NOMO-1 treated with DMSO at 0.1 percent for 48 hours (cell line): ENCODE results near the gene PLXDC1.
"Not testable (repeated sequence)": the region's sequence is repeated elsewhere in the genome, so short reads cannot be mapped to it uniquely, and the experiment has no call there.

Experiments
- DNase-seq: peaks from one replicate; lab custom pipeline; 2025; ENCODE audit not compliant: unreplicated experiment; lab: John Stamatoyannopoulos, UW

PLXDC1 gene

DNA sequence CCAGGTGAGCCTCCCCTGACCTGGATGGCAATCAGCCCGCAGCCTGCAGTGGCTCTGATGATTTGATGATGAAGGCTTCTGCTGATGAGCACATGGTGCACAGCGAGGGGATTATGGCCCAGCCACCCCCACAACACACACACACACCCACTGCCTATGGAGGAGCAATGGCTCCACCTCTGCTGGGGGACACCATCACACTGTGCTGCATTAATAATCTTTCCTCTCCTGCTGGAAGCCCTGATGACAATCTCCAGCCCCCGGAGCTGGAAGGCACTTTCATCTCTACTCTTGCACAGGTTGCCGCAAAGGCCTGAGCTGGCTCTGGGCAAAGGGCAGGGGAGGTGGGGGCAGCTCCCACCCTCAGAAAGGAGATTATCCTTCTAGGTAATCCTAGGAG is 79.9 kb downstream of the PLXDC1 start:
- DNase-seq = no peak

DNA sequence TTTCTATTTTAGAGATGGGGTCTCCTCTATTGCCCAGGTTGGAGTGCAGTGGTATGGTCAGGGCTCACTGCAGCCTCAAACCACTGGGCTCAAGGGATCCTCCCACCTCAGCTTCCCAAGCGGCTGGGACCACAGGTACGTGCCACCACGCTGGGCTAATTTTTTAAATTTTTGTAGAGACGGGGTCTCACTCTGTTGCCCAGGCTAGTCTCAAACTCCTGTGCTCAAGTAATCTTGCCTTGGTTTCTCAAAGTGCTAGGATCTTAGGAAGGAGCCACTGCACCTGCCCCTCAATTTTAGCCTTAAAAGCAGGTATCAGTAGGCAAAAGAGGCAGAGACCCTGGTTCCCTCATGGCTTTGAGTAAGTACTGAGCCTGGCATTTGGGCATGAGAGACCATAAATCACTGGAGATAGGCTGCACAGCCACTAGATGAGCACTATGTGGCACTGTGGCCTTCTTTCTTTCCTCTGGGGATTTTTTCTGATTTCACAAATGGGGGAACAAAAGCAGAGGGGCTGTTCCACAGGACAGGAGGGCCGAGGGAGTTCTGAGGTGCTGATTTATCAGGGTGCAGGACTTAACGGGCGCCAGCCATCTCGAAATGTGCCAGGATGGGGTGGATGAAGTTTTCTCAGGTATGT is 82.2 kb downstream of the PLXDC1 start:
- DNase-seq = peak; percentile 36

DNA sequence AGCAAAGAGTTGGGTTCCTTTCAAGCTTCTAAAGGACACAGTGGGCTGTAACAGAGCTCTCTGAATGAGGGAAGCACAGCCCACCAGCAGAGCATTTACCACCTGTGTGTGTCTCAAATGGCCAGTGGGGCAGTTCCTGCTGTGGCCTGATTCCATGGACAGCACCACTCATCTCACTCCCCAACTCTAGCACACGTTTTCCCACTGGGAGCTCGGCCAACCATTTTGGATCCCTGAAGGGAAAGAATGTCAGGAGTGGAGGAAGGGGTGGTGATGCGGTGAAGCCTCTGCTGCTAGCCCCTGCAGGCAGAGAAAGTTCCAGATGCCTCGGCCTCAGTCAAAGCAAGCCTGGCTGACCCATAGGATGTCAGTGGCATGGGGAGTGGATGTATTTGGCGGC is 86.6 kb downstream of the PLXDC1 start:
- no peak for DNase-seq

- DNase-seq = no peak
Measured at GRCh38 chr17:39064374-39064773, 87.1 kb downstream of the PLXDC1 start.

DNA sequence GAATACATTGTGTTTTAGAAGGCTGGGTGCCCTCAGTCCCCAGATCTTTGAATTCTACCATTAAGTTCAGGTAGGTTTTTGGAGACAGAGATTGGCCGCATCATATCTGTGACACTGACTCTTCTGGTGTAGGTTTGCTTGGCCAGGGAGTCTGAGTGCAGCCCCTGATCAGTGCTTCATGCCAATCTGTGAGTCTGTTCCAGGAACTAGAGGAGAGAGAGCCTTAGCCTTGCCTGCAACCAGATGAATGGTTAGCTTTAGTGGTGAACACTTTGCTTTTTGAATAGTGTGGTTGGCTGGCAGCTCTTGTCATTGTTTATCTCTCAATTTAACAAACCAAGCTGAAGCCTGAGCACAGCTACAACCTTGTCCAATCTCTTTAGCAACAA is 87.8 kb downstream of the PLXDC1 start:
- DNase-seq = no peak

- DNase-seq = no peak
Measured at GRCh38 chr17:39062846-39063680, 88.4 kb downstream of the PLXDC1 start.

DNA sequence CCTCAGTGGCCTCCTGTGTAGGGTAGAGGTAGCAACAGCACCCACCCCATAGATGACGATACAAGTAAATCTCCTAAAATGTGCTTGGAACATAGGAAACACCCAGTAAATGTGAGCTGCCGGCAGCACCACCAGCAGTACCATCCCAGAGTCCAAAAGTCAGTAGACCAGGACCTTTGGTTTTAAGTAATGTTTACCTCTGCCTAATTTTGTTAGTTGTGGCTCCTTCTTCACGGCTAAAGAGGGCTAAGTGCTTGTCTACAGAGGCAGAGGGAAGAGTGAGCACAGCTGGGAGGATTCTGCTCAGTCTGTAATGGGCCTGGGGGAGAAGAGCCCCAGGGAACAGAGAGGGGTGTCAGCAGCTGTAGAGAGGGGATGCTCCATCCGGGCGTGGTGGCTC is 92.9 kb downstream of the PLXDC1 start:
- no peak for DNase-seq

DNA sequence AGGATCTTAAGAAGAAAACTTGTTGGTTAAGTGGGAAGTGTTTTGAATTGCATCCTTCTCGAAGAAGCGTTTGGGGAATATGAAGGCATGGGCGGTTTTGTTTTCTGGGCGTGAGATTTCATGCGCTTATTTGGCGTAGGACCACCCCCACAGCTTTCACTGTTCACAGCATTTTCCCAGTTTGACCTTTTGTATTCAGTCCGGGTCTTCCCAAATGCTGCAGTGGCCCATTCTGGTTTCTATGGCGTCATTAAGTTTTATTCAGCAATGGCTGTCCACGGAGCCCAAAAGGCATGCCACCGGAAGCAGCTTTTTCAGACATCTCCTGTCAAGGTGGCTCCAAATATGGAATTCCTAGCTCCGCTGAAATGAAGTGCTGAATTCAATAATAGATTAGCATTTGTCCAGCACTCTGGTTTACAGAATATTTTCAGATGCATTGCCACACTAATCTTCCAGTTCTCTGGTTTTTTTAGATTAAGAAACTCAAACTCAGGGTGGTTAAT is 93.7 kb downstream of the PLXDC1 start:
- no peak for DNase-seq

DNA sequence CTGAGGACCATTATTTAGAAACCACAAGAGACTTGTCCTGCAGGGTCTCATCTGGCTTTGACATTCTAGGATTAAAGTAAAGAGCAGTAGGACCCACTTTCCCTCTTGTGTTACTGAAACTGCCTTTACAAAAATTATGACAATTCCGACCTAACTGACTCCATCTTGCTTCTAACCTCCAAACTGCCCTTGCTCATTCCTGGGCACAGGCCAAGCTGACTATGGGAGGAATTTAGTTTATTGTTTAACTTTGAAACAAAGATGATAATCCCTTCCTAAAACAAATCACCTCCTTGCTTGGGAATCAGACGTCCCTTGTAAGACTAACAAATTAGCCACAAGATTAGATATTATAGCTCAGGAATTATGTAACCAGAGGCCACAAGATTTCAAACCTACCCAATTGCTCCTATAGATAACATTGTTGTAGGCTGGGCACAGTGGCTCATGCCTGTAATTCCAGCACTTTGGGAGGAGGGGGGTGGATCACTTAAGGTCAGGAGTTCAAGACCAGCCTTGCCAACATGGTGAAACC is 97.3 kb downstream of the PLXDC1 start:
- no peak for DNase-seq

- not testable (repeated sequence) for DNase-seq
Measured at GRCh38 chr17:39052423-39052822, 99.0 kb downstream of the PLXDC1 start.

GRCh38 chr17:39051001-39051585 is 100.3 kb downstream of the PLXDC1 start:
- DNase-seq = no peak

DNA sequence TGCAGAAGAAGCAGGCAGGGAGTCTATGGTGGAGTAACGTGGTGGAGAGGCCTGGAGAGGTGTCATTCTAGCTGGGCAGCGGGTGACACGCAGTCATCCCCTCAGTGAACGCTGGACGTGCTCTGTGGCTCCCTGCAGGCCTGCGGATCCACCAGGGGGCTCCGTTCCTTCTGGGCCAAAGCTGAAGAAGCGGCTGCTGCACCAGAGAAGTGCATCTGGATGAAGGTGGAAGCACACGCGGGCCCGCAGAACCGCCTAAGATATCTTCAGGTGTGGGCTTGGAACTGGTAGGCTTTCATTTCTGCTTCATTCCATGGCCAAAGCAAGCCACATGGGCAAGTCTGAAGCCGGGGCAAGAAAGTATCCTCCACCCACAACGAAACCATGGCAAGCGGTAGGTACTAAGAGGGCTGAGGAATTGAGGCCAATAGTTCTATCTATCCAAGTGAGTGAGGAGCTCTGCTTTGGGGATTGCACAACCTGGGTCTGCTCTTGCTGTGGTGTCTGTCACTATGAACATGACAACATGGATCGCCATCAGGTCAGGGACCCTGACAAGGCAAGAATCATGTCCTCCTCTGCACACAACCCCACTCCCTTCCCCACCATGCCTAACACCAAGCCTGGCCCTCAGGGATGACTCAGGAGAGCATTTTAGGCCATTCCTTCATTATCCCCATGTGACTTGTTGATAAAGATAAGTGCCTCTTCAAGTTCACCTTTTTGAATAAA is 105.3 kb downstream of the PLXDC1 start:
- DNase-seq = no peak

GRCh38 chr17:39036009-39036408 is 115.4 kb downstream of the PLXDC1 start:
- no peak for DNase-seq

GRCh38 chr17:39035578-39035977 is 115.9 kb downstream of the PLXDC1 start:
- DNase-seq = not testable (repeated sequence)

DNA sequence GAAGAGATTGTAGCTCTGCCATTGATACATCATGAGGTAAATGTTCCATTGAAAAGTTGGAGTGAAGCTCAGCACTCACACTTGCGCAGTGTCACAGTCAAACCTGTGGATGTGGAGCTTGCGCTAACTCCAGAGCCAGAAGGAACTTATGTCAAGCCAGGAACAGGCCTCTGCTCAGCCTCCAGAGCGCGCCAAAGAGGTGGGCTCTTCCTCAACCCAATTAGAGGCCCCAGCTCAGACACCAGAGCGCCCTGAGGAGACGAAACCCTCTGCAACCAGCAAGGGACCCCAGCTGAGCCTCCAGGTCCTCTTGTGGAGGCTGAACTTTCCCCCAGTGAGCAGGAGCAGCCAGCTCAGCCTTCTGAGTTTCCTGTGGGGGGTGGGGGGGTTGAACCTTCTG is 122.7 kb downstream of the PLXDC1 start:
- DNase-seq = no peak

GRCh38 chr17:39027455-39028035 is 123.9 kb downstream of the PLXDC1 start:
- DNase-seq = no peak

DNA sequence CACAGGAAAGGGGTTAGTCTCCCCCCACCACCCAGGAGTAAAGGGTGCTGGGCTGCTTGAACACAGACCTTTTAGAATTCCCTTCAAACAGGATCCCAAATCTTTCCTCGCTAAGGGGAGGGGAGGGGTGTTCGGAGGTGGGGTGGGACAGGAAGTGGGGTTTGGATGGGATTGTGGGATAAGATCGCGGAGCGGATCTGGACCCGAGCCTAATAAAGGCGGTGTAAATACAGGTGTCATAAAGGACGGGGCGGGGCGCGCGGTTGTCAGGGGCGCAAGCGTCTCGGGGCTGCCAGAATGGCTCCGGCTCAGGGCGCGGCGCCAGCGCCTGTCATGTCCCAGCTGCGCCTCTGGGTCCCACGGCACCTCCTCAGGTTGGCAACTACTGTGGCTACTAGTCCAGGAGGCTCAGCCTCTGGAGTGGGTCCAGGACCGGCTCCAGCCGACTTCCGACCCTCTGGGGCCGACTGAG is 124.4 kb downstream of the PLXDC1 start:
- no peak for DNase-seq

DNA sequence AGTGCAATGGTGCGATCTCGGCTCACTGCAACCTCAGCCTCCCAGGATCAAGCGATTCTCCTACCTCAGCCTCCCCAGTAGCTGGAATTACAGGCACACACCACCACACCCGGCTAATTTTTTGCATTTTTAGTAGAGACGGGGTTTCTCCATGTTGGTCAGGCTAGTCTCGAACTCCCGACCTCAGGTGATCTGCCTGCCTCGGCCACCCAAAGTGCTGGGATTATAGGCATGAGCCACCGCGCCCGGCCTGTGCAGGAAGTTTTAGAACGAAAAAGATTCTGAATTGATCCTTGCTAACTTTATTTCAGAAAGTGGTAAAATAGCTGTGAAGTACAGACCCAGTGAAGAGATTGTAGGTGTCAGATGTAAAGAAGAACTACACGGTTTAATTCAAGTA is 125.1 kb downstream of the PLXDC1 start:
- DNase-seq = not testable (repeated sequence)

DNA sequence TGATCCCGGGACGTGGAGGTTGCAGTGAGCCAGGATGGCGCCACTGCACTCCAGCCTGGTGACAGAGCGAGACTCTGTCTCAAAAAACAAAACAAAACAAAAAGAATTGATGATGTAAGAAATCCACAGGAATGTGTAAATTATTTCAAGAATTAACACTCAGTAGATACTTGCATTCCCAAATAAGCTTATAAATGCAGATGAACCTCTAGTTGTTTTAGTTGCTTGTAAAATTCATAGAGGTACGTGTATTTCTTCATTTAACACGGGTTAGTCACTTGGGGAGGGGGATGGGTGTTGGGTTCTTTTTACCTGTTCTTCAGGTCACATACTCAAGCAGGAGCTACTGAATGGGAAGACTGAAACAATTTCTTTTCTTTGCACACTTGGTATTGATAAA is 128.5 kb downstream of the PLXDC1 start:
- DNase-seq = no peak

GRCh38 chr17:39020037-39020436 is 131.4 kb downstream of the PLXDC1 start:
- not testable (repeated sequence) for DNase-seq
